ENCODE data around the gene CPM.
"Not testable (repeated sequence)": the region's sequence is repeated elsewhere in the genome, so short reads cannot be mapped to it uniquely, and the experiment has no call there.

Gene CPM

DNA sequence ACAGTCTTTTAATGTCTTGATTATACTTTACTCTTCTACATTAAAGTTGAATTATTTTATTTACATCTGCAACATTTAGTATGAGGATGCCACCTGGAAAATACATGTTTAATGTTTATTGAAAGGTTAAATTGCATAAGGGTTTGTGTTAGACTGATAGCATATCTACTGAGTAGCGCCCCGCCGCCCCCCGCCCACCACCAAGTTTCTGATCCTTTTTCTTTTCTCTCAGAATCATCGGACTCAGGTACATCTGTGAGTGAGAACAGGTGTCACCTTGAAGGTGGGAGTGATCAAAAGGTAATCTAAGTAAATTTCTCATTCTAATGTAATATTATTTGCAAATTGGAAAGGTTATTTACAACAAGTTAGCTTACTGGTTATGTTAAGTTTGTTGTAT is 108.8 kb downstream of the CPM start:
- DNase-seq: no peak

DNA sequence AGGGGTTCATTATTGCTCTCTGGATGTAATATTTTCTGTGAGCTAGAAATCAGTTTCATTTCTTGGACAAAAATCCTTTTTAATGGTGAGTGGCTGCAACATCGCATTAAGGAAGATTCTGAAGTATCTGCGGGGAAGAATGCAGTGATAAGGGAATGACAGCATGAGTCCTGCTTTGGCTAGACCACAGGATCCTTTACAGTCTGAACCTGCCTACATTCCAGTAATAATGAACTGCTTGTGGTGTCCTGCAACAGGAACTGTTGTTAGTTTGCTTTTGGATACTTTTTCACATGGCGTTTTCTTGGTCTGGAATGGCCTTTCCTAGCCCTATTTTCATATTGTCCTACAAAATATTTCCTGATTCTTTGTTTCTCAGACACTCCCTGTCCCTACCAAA is 109.3 kb downstream of the CPM start:
- DNase-seq: no peak

DNA sequence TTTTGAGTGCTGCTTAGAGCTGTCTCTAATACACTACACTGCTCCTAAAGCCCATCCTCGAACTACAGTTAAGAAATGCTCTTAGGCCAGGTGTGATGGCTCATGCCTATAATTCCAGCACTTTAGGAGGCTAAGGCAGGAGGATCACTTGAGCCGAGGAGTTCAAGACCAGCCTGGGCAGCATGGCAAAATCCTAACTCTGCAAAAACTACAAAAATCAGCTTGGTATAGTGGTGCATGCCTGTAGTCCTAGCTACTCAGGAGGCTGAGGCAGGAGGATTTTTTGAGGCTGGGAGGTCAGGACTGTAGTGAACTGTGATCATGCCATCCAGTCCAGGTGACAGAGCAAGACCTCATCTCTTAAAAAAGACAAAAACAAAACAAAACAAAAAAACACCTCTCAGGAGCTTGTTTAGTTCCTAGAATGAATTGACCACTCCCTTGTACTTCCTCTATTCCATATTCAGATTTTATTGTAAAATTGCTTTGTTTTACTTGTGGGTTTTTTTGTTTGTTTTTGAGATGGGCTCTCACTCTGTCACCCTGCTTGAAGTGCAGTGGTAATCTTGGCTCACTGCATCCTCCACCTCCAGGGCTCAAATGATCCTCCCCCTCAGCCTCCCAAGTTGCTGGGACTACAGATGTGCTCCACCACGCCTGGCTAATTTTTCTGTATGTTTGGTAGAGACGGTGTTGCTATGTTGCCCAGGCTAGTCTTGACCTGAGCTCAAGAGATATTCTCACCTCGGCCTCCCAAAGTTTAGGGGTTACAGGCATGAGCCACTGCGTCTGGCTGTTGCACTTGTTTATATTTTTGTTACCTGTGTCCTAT is 111.4 kb downstream of the CPM start:
- no peak for DNase-seq

DNA sequence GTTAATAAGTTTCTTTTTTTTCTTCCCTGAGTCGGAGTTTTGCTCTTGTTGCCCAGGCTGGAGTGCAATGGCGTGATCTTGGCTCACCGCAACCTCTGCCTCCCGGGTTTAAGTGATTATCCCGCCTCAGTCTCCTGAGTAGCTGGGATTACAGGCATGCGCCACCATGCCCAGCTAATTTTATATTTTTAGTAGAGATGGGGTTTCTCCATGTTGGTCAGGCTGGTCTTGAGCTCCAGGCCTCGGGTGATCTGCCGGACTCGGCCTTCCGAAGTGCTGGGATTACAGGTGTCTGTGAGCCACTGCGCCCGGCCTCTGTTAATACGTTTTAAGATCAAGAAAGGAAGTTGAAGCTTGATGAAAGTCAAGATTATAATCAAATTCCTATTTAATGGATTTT is 113.5 kb downstream of the CPM start:
- DNase-seq: not testable (repeated sequence)

DNA sequence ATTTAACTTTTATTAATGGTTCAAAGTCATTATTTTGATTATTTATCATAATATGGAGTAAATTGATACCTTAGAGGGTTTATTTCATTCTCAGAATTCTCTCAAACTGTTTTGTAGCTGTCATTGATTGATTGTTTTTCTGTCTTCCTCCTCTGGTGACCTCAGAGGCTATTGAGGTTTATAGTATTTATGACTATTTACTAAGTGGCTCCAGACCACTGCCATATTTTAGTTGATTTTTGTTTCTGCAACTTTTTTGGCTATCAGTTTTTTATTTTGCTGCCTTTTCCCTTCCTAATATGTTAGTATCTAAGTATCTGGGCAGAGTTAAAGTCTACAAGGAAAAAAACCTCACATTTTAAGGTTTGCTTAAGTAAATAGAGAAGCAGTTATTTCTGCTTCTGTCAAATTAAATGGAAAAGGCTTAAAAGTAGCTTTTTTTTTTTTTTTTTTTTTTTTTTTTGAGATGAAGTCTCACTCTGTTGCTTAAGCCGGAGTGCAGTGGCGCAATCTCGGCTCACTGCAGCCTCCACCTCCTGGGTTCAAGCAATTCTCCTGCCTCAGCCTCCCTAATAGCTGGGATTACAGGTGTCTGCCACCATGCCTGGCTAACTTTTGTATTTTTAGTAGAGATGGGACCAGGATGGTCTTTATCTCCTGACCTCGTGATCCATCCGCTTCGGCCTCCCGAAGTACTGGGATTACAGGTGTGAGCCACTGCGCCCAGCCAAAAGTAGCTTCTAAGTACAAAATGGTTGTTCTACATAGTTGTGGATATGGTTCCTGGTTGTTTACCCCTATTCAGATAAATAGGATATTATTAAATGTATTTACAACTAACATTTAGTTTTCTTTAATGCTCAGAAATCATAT is 116.8 kb downstream of the CPM start:
- no peak for DNase-seq

DNA sequence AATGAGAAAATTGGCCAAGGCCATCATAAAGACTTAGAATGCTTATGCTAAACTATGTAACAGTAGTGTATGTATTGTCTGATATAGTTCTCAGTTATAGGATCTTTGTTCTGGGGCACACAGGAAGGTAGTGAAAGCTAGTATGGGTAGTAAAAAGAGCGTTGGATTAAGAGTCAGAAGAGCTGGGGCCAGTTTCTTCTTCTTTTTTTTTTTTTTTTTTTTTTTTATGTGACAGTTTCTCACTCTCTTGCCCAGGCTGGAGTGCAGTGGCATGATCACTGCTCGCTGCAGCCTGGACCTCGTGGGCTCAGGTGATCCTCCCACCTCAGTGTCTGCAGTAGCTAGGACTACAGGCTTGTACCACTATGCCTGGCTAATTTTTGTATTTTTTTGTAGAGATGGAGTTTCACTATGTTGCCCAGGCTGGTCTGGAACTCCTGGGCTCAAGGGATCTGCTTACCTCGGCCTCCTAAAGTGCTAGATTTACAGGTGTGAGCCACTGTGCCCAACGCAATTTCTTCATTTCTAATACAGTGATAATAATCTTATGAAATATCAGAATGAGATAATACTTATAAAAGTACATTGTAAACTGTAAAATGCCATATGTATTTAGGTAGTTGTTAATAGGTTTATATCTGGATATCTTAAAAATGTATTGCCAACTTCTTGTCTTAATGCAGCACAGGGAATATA is 117.6 kb downstream of the CPM start:
- no peak for DNase-seq

DNA sequence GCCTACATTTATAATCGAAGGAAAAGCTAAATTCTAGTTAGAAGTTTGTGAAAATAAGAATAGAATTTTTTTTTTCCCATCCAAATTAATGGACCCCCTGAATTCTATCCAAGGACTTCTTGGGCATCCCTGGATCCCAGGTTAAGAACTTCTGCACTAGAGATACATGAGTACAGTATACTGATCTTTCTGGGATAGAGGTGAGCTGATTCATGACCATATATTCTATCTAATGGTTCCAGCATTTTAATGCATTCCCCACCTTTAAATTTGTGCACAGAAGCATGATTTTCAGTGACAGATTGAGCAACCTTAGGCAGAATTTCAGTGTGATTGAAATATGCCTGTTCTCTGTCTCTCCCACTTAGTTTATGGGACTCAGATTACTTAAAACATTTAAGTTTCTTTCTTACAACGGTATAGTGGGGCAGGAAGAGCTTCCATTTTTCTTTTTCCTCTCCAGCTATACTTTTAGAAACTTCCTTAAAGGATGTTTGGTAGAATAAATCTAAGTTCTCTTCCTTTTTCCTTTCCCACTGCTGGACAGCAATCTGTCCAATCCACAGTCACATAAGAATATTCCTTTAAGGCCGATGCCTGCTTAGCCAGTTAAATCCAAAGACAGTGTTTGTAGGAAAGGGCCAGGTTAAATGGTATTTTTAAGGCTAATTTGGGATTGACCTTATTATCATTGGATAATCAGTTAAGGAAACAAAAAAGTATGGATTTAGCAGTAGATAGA is 118.3 kb downstream of the CPM start:
- DNase-seq: no peak

DNA sequence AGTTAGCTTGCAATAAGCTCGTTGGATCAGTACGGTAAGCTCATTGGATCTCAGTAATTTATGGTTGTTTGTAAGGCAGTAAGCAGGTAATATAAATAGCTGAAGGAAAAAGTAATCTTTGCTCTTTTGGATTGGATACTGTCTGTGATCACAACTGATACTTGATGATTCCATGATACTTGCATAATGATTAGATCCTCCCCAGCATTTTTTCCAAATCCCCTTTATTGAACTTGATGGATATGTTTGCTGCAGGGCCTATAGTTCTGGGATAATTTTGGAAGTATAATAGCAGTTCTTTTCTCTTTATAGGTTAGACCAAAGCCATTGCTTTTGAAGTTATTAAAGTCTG is 119.8 kb downstream of the CPM start:
- no peak for DNase-seq

DNA sequence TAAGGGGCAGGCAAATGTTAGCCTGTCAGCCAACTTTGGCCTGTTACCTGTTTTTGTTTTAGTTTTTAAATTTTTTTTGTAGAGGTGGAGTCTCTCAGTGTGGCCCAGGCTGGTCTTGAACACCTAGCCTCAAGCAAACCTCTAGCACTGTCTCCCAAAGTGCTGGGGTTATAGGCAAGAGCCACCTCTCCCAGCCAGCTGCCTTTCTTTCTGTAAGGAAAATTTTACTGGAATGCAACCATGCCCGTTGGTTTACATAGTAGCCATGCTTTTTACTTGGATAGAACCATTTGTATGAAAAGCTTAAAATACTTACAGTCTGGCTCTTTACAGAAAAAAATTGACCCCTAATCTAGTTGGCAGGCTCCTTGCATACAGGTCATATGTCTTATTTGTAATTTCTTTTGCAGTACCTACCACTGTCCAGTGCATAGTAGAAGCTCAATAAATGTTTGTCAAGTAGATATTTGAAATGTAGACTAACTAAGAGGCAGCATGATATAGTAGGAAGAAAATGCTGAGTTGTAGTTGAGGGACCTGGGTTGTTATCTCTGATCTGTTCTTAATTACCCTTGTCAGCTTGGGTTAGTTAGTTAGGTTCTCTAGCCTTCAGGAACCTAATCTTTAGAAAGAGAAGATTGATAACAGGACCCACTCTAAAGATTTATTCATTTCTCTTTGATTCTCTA is 120.3 kb downstream of the CPM start:
- DNase-seq: no peak

DNA sequence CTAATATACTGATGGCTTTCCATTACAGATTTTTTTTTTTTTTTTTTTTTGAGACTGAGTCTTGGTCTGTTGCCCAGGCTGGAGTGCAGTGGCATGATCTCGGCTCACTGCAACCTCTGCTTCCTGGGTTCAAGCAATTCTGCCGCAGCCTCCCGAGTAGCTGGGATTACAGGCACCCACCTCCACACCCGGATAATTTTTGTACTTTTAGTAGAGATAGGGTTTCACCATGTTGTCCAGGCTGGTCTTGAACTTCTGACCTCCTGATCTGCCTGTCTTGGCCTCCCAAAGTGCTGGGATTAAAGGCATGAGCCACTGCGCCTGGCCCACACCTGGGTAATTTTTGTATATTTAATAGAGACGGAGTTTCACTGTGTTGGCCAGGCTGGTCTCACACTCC is 121.4 kb downstream of the CPM start:
- DNase-seq: not testable (repeated sequence)

DNA sequence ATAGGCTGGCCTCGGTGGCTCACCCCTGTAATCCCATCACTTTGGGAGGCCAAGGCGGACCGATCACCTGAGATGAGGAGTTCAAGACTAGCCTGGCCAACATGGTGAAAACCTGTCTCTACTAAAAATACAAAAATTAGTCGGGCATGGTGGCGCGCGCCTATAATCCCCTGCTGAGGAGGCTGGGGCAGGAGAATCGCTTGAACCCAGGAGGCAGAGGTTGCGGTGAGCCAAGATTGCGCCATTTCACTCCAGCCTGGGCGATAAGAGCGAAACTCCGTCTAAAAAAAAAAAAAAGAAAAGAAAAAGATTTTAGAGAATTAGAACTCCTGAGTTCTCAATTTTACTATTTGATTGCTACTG is 123.0 kb downstream of the CPM start:
- not testable (repeated sequence) for DNase-seq

DNA sequence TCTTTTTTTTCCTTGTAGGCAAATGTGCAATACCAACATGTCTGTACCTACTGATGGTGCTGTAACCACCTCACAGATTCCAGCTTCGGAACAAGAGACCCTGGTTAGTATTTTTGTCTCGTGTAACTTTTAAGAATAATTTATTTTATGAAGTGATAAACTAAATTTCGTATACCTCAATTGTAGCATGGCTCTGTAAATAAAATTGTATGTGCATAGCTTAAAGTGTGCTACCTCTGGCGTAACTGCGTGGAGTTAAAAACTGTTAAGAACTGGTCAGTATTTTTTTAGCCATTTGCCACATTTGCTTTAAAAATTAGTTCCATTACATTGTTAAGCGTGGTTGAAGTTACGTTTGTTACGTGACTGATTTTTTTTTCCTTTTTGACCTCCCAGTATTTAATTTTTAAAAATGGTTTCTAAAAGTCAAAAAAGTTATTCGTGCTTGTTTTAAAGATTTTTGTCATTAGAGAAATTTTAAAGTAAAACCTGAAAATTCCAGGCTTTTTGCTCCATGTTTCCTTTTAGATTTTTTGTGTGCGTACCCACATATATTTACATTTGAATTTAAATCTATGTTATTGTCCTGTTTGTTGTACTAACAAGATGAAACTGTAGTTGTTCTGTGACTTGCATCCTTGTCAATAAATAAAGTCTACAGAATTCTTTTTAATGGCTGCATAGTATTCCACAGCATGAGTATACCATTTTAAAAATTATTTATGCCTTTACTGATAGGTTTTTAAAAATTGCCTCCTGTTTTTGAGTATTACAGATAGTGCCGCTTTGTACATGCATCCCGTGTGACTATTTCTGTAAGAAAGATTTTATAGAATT is 123.6 kb downstream of the CPM start:
- DNase-seq: no peak

DNA sequence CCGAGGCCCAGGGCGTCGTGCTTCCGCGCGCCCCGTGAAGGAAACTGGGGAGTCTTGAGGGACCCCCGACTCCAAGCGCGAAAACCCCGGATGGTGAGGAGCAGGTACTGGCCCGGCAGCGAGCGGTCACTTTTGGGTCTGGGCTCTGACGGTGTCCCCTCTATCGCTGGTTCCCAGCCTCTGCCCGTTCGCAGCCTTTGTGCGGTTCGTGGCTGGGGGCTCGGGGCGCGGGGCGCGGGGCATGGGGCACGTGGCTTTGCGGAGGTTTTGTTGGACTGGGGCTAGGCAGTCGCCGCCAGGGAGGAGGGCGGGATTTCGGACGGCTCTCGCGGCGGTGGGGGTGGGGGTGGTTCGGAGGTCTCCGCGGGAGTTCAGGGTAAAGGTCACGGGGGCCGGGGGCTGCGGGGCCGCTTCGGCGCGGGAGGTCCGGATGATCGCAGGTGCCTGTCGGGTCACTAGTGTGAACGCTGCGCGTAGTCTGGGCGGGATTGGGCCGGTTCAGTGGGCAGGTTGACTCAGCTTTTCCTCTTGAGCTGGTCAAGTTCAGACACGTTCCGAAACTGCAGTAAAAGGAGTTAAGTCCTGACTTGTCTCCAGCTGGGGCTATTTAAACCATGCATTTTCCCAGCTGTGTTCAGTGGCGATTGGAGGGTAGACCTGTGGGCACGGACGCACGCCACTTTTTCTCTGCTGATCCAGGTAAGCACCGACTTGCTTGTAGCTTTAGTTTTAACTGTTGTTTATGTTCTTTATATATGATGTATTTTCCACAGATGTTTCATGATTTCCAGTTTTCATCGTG is 124.4 kb downstream of the CPM start:
- DNase-seq: peak; percentile 72

DNA sequence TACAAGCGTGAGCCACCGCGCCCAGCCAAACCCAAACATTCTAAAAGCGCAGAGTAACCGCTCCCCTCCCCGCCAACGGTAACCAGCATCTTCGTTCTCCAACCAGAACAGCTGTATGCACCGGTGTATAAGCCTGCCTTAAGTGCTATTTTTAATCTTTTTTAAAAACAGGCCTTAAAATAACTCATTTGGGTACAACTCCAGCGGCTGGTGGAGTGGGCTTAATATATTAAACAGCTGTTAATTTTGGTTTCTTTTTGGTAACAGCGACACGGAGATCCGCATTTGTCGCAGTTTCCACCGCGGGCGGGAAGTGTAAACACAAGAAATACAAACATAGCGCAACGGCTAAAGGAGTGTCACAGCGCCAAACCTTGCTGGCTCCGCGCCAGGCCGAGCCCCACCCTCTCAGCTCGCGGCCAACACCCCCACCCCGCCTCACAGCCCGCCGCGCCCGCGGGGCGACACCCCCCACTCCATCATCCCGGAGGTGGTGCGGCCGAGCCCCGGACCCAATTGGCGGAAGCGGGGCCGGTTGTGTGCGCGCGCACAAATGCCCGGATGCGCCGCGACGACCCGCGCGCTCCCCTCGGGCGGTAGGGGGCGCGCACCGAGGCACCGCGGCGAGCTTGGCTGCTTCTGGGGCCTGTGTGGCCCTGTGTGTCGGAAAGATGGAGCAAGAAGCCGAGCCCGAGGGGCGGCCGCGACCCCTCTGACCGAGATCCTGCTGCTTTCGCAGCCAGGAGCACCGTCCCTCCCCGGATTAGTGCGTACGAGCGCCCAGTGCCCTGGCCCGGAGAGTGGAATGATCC is 125.2 kb downstream of the CPM start, which contains the start of gene MDM2:
MDM2 (plus strand) TSS at position 602 of the 812 bp plus-strand sequence. CDS start 301 bp downstream, outside the sequence.
- DNase-seq: peak; percentile 94

DNA sequence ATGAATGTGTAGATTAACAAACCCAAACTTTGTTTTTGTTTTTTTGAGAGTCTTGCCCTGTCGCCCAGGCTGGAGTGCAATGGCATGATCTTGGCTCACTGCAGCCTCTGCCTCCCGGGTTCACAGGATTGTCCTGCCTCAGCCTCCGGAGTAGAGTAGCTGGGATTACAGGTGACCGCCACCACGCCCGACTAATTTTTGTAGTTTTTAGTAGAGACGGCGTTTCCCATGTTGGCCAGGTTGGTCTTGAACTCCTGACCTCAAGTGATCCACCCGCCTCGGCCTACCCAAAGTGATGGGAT is 125.7 kb downstream of the CPM start:
- not testable (repeated sequence) for DNase-seq

DNA sequence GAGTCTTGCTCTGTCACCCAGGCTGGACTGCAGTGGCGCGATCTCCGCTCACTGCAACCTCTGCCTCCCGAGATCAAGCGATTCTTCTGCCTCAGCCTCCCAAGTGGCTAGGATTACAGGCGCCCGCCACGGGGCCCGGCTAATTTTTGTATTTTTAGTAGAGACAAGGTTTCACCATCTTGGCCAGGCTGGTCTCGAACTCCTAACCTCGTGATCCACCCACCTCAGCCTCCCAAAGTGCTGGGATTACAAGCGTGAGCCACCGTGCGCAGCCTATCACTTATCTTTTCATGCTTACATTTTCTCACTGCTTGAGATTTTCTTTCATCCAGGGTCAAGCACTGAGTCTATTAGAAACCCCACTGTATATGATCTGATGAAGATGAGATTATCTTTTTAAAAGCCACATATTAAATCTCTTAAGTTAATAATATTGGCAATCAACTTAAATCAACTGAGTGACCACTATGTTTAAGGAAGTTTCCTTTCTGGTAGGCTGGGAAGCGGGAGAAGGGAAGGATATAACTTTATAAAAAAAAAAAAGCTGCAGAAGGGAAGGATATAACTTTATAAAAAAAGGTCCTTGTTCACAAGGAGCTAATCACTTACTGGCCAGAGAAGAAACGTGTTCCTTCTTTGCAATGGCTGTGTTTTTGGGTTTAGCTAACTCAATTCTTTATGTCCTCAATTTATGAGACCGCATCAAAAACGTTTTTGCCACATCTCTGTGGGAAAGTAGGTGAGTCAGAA is 126.3 kb downstream of the CPM start:
- DNase-seq: no peak

DNA sequence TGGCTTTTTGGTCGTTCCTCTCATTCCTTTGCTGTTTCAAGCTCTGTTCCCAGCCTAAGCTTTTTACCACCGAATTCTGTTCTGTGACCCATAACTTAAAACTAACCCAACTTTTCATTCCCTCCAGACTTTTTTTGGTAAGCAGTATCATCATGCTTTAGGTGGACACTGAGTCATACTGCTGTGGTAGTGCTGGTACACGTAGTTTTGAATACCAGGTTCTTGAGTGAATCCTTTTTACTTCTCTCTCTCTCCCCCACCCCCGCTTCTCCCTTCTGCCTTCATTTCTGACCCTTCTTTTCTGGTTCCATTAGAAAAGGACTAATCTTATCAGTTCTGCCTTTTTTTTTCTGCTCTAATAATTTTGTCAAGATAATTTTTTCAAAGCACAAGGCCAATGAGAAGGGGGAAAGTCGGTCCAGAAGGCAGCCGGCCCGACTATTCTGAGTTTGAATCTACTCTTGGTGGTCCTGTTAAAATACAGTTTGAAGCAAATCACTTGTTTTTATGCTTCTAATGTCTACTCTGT is 127.3 kb downstream of the CPM start:
- DNase-seq: no peak

Data from stimulated activated CD4-positive, alpha-beta T cell treated with anti-CD3 and anti-CD28 coated beads, Interleukin-4, amount 100 ng/mL, for 24 hours (primary cell).